Neuron (in vitro differentiated cells): ENCODE measurements around the gene PPP1R3D.
"Not testable (repeated sequence)": the region's sequence is repeated elsewhere in the genome, so short reads cannot be mapped to it uniquely, and the experiment has no call there.

Source experiments
- H2AFZ ChIP-seq: one replicate; pipeline ENCODE4 v1.6.1; 2013; ENCODE audit warnings: low read depth, mild to moderate bottlenecking, inconsistent platforms, low read length, moderate library complexity
- H3K27me3 ChIP-seq: one replicate; pipeline ENCODE4 v1.6.1; 2013; ENCODE audit warnings: low read length; ENCODE audit not compliant: insufficient read depth
- H3K36me3 ChIP-seq: one replicate; pipeline ENCODE4 v1.6.1; 2013; ENCODE audit warnings: low read length; ENCODE audit not compliant: insufficient read depth
- H3K4me1 ChIP-seq: one replicate; pipeline ENCODE4 v1.6.1; 2013; ENCODE audit warnings: low read length; ENCODE audit not compliant: insufficient read depth
- H3K4me3 ChIP-seq: 2 replicates; pipeline ENCODE4 v1.5.1; 2013; ENCODE audit warnings: mild to moderate bottlenecking, low read length, moderate library complexity
- H3K9me3 ChIP-seq: one replicate; pipeline ENCODE4 v1.6.1; 2013; ENCODE audit warnings: low read length

The PPP1R3D gene

DNA sequence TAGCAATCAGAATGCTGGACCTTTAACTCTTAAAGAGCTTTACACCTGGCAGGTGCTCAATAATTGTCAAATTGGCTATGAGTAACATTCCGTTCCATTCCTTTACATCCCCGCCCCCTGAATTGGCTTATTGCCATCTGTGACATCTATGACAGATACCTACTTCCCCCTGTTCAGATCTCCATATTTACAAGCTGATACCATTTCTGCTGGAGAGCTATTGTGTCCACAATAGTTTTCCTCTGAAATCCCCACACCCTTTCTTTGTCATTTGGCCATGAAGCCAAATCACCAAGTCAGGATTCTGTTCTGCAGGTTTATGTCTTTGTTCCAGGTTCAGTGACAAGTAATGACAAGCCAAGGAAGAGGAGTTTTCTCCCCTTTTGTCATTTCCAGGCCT lies 21.3 kb upstream of the PPP1R3D start:
- H3K4me1 ChIP-seq, result peaks cover 4% of the 10 kb centered on the region
- H3K27me3 ChIP-seq, result no peaks in the 10 kb centered on the region
- no peaks in the 10 kb centered on the region for H3K9me3 ChIP-seq
- H3K4me3 ChIP-seq, result no peak overlapping the region
- H2AFZ ChIP-seq, result no peak overlapping the region
- no peaks in the 10 kb centered on the region for H3K36me3 ChIP-seq

- H2AFZ ChIP-seq, result no peak overlapping the region
- H3K27me3 ChIP-seq, result no peaks in the 10 kb centered on the region
- H3K9me3 ChIP-seq, result no peaks in the 10 kb centered on the region
- H3K4me1 ChIP-seq, result peaks cover 4% of the 10 kb centered on the region
- no peaks in the 10 kb centered on the region for H3K36me3 ChIP-seq
- no peak overlapping the region for H3K4me3 ChIP-seq
Measured at GRCh38 chr20:59958626-59959025, 18.5 kb upstream of the PPP1R3D start.

DNA sequence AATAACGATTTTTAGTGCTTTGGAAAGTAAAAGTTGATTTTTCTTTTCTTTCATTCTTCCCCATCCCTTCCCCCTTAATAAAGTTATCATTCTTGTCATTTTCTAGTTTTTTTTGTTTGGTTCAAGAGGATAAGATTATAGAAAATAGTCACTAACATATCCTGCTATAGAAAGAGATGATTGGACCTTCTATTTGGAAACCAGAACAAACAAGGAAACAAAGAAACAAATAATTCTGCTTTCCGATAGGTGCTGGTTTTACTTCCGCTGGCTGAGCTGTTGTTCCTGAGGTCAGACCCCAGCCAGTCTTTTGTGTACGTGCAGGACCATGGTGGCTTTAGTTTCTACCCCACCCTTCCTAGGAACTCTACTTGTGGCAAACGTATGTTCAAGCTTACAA lies 18.0 kb upstream of the PPP1R3D start, which contains the start of gene CDH26:
Gene CDH26 (plus strand): TSS at position 301 of the 400 bp plus-strand sequence. CDS start 304 bp downstream, outside the sequence.
- Histone ChIP-seq H3K9me3 (no peaks in the 10 kb centered on the region), H3K36me3 (no peaks in the 10 kb centered on the region), H3K27me3 (no peaks in the 10 kb centered on the region), H2AFZ (no peak within 1 kb of the TSS), H3K4me3 (no peak within 1 kb of the TSS), H3K4me1 (peaks cover 4% of the 10 kb centered on the region)

- H3K36me3 ChIP-seq, H3K9me3 ChIP-seq, H2AFZ ChIP-seq, H3K4me3 ChIP-seq, H3K4me1 ChIP-seq, H3K27me3 ChIP-seq: not testable (repeated sequence)
Measured at GRCh38 chr20:59957568-59957967, 17.5 kb upstream of the PPP1R3D start.

DNA sequence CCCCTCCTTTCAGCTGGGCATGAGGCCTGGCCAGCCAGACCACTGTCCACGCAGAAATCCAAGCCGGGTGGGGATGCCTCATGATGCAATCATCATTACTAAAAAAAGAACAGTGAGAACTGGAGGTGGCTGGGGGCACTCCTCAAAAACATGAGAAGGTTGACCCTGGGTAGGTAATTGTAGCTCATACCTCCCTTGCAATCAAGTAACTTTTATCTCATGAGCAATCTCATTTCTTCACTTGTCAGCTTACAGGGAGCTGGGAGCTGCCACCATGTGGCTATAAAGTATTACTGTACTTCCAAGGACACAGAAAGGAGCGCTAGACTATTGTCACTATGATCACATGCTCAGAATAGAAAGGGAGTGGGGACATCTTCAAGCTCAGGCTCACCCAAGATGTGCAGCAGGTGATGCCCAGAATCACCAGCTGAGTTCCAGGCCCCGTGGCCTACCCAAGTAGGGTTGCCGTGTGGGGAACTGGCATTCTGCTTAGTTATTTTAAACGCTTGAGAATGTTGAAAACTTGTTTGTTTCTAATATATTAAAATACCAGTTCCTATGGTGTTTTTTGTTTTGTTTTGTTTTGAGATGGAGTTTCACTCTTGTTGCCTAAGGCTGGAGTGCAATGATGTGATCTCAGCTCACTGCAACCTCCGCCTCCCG lies 15.2 kb upstream of the PPP1R3D start:
- Histone ChIP-seq H2AFZ (no peak overlapping the region), H3K9me3 (no peaks in the 10 kb centered on the region), H3K4me1 (peaks cover 4% of the 10 kb centered on the region), H3K4me3 (no peak overlapping the region), H3K27me3 (no peaks in the 10 kb centered on the region), H3K36me3 (no peaks in the 10 kb centered on the region)

DNA sequence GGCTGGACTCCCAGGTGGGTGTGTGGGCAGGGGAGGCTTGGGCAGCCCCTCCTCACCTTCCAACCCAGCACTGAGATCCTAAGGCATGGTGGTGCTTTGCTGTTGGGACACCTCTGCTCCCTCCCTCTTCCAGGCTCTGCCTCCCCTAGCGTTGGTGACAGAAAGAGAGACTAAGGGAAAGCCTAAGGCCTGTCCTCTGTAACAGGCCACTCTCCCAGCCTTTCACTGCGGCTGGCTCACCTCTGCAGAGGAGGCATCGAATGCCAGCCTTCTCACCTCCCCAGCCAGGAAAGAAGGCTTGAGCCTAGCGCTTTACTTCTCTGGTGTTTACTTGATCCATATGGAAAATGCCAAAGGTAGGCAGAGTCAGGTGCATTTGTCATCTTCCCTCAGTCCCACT lies 14.6 kb upstream of the PPP1R3D start:
- Histone ChIP-seq H3K36me3 (no peaks in the 10 kb centered on the region), H3K9me3 (no peaks in the 10 kb centered on the region), H2AFZ (no peak overlapping the region), H3K4me3 (no peak overlapping the region), H3K4me1 (peaks cover 4% of the 10 kb centered on the region), H3K27me3 (no peaks in the 10 kb centered on the region)

DNA sequence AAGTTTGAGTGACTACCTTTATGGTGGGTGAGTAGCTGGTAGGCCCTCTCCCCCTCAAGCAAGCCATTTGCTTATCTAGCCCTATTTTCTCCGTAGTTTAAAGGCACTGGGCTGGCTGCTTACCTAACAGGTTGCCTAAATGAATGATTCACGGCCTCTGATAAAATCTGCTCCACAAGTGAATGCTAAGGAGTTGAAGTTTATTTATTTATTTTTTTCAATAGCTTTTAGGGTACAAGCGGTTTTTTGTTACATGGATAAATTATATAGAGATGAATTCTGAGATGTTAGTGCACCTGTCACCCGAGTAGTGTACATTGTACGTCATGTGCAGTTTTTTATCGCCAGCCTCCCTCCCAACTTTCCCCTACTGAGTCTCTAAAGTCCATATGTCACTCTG lies 9.8 kb upstream of the PPP1R3D start:
- Histone ChIP-seq H3K9me3 (no peaks in the 10 kb centered on the region), H3K27me3 (no peaks in the 10 kb centered on the region), H2AFZ (no peak overlapping the region), H3K36me3 (peaks cover 2% of the 10 kb centered on the region), H3K4me1 (peaks cover 7% of the 10 kb centered on the region), H3K4me3 (no peak overlapping the region)

- H3K4me3 ChIP-seq, result no peak overlapping the region
- peaks cover 7% of the 10 kb centered on the region for H3K4me1 ChIP-seq
- no peaks in the 10 kb centered on the region for H3K27me3 ChIP-seq
- H2AFZ ChIP-seq, result no peak overlapping the region
- H3K36me3 ChIP-seq, result peaks cover 10% of the 10 kb centered on the region
- H3K9me3 ChIP-seq, result no peaks in the 10 kb centered on the region
Measured at GRCh38 chr20:59948828-59949720, 9.0 kb upstream of the PPP1R3D start.

- Histone ChIP-seq H3K27me3 (no peaks in the 10 kb centered on the region), H3K36me3 (peaks cover 19% of the 10 kb centered on the region), H3K9me3 (no peaks in the 10 kb centered on the region), H3K4me1 (peaks cover 7% of the 10 kb centered on the region), H3K4me3 (no peak overlapping the region), H2AFZ (no peak overlapping the region)
Measured at GRCh38 chr20:59948212-59948611, 8.1 kb upstream of the PPP1R3D start.

- Histone ChIP-seq H3K36me3 (peaks cover 21% of the 10 kb centered on the region), H3K27me3 (no peaks in the 10 kb centered on the region), H3K9me3 (no peaks in the 10 kb centered on the region), H3K4me3 (no peak overlapping the region), H2AFZ (no peak overlapping the region), H3K4me1 (peaks cover 7% of the 10 kb centered on the region)
Measured at GRCh38 chr20:59947376-59947775, 7.3 kb upstream of the PPP1R3D start.

DNA sequence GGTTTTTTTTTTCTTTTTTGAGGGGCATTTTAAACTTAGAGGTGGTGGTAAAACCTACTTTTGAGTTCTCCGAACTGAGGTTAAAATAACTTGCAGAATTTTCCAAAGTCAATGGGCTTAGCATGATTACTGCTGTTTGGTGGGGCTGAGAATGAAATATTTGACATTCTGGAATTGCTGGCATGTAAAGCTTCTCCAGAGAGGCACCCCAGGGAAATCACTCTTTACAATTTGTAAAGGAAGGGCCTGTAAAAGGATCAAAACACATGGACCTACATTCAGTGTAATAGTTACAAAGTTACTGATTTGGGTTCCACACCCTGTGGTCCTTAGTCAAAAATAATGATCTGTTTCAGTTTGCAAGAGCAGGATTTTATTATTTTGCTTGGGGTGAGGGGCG lies 5.6 kb upstream of the PPP1R3D start:
- Histone ChIP-seq H3K27me3 (no peaks in the 10 kb centered on the region), H3K4me1 (peaks cover 20% of the 10 kb centered on the region), H3K9me3 (no peaks in the 10 kb centered on the region), H3K36me3 (peaks cover 24% of the 10 kb centered on the region), H2AFZ (no peak overlapping the region), H3K4me3 (no peak overlapping the region)

DNA sequence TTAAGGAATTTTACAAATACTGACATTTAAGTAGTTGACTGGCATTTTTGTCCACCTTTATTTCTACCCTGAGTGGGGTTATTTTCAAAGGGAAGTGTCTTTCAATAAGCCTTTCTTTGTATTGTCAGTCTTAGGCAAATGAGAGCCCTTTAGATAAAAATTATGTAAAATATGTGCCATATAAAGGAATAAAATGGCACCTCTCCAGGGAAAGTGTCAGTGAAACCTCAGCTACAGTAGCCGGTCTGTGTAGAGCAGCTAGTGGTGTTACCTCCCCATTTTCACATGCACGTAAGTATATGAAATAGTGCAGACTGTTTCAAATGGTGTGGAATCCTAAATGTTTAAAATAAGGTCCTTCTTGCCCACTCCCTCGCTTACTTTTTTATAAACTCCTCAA lies 5.1 kb upstream of the PPP1R3D start:
- no peaks in the 10 kb centered on the region for H3K9me3 ChIP-seq
- H3K4me1 ChIP-seq, result peaks cover 20% of the 10 kb centered on the region
- H3K36me3 ChIP-seq, result peaks cover 24% of the 10 kb centered on the region
- H2AFZ ChIP-seq, result no peak overlapping the region
- H3K27me3 ChIP-seq, result no peaks in the 10 kb centered on the region
- no peak overlapping the region for H3K4me3 ChIP-seq

DNA sequence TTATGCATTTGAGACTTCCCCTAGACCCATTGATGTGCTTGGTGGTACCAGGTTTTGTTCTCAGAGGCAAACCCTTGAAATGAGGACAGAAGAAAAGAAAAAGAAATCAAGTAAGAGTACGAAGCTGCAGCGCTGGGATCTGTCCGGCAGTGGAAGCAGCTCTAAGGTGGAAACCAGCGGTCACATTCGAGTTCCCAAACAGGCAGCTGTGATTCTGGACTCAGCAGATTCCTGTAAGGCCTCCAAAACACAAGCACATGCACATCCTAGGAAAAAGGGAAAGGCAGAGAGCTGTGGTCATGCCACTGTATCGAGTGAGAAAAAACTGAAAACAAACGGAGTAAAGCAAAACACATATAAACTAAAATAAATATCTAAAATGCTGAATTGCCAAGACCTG lies 4.6 kb upstream of the PPP1R3D start:
- H3K9me3 ChIP-seq, result no peaks in the 10 kb centered on the region
- H3K4me3 ChIP-seq, result no peak overlapping the region
- H3K4me1 ChIP-seq, result peaks cover 20% of the 10 kb centered on the region
- H2AFZ ChIP-seq, result no peak overlapping the region
- peaks cover 24% of the 10 kb centered on the region for H3K36me3 ChIP-seq
- no peaks in the 10 kb centered on the region for H3K27me3 ChIP-seq
